Measurements from ENCODE around the gene RALBP1. TPM values are rescaled to one million over a fixed set of nuclear protein-coding genes. Genes with fewer than 3 reads are reported as not detected.

The RALBP1 gene
- total and polyA plus RNA-seq, 2 of the 4 experiments (the other 2 are of a cell fraction): 30.6 to 38.2 TPM

DNA sequence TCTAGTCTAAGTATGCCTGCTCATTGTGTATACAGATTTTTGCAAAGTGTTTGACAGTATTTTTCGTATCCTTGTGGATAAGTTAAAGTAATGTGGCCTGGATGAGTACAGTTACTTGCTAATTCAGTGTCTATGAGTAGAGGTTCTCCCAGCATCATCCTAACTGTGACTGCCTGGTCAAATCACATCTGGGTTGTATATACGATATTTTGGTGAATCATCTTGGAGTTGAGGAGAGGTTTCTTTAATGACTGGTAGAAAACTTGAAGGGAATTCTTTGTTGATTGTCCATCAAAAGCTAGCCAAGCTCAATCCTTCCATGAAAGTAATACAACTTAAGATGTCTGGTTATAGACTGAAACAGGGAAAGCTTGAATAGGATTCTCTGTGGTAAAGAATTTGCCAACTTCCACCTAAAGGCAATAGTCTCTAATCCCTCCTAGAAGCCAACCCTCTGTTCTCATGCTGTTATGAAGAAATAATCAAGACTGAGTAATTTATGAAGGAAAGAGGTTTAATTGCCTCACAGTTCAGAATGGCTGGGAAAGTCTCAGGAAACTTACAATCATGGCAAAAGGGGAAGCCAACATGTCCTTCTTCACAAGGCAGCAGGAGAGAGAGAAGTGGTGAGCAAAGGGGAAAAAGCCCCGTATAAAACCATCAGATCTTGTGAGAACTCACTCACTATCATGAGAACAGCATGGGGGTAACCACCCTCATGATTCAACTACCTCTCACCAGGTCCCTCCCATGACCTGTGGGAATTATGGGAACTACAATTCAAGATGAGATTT, 19.4 kb upstream of the RALBP1 start:
- no peak overlapping the region for H3K23ac ChIP-seq (ENCODE audit: low read depth, low read length)
- no peaks in the 10 kb centered on the region for H4K20me1 ChIP-seq (ENCODE audit: insufficient read depth, low read length)
- H4K5ac ChIP-seq (ENCODE audit: low read depth, low read length): no peak overlapping the region
- no peaks in the 10 kb centered on the region; the same call in 1 of the 2 replicates for H3K27me3 ChIP-seq (ENCODE audit: control insufficient read depth, insufficient read depth, low read length)
- no peak overlapping the region for H3K18ac ChIP-seq (ENCODE audit: low read depth, low read length)
- no peak overlapping the region for H3K4me3 ChIP-seq (ENCODE audit: insufficient read depth, low read depth, low read length)
- ATAC-seq (ENCODE audit: low read depth) (no peak), DNase-seq (no peak)
- H4K91ac ChIP-seq (ENCODE audit: insufficient read depth, low read depth, low read length): no peak overlapping the region
- H3K14ac ChIP-seq (replicated peaks; ENCODE audit: low read depth, low read length): no peak overlapping the region
- H3K79me1 ChIP-seq (ENCODE audit: low read depth in 1 of 2, low read length in 2 of 2): no peaks in the 10 kb centered on the region
- H2BK15ac ChIP-seq (ENCODE audit: low read depth, low read length): no peak overlapping the region
- H2AFZ ChIP-seq (replicated peaks; ENCODE audit: low read length, poor library complexity): no peak overlapping the region
- H2BK20ac ChIP-seq (ENCODE audit: low read depth, low read length): no peak overlapping the region
- in situ Hi-C loops (cut with MboI; ENCODE audit: low sequenced_read_pairs): no loop called here
- H2AK5ac ChIP-seq (ENCODE audit: low read depth, low read length): no peak overlapping the region
- no peak overlapping the region for H3K4me2 ChIP-seq (ENCODE audit: low read depth, low read length)
- no peak overlapping the region for H3K4ac ChIP-seq (ENCODE audit: low read depth, low read length)
- H4K8ac ChIP-seq (ENCODE audit: low read depth in 2 of 2, low read length in 2 of 2): no peak overlapping the region
- dilution Hi-C loops (cut with HindIII; ENCODE audit: low sequenced_read_pairs, unreplicated experiment): no loop called here
- ChIA-PET POLR2A (ENCODE audit: unreplicated experiment) (no interaction called here), CTCF (no interaction called here)
- TF ChIP-seq BHLHE40 (IDR thresholded peaks at IDR 0.05; ENCODE audit: low read depth, low read length): no peak
- intact Hi-C loops (cut with micrococcal nuclease): no loop called here
- no TSS peak for BruUV-seq (replicated peaks)
- H3K9ac ChIP-seq (ENCODE audit: low read depth, low read length): no peak overlapping the region
- no peaks in the 10 kb centered on the region for H3K36me3 ChIP-seq (ENCODE audit: control insufficient read depth, insufficient read depth, low read length)
- WGBS, 2 experiments (ENCODE audit: extremely low coverage in 2 of 2, insufficient read length in 1 of 2): no CpG with 5 or more reads among the region's 3 CpGs
- no peaks in the 10 kb centered on the region for H3K4me1 ChIP-seq (ENCODE audit: control insufficient read depth, insufficient read depth, low read length)
- peaks cover 15% of the 10 kb centered on the region; the same call in 1 of the 2 replicates for H3K9me3 ChIP-seq (ENCODE audit: control insufficient read depth, insufficient read depth, low read length)
- H3K9me1 ChIP-seq (ENCODE audit: insufficient read depth, low read length): no peaks in the 10 kb centered on the region
- no peak overlapping the region for H2BK120ac ChIP-seq (ENCODE audit: low read depth, low read length)
- H2BK5ac ChIP-seq (ENCODE audit: low read depth, low read length, poor library complexity, severe bottlenecking): no peak overlapping the region
- H2AK9ac ChIP-seq (replicated peaks; ENCODE audit: low read depth, low read length, poor library complexity): no peak overlapping the region
- H3K27ac ChIP-seq (ENCODE audit: insufficient read depth, low read length): no peak overlapping the region
- no peak overlapping the region for H3K56ac ChIP-seq (ENCODE audit: extremely low read depth, insufficient read depth, low read length)
